ENCODE results near the gene SPDEF. TPM values are rescaled to one million over a fixed set of nuclear protein-coding genes. Genes with fewer than 3 reads are reported as not detected.
A peak's percentile ranks its signal among the peaks of the same experiment; 100 is the strongest.

SPDEF gene
- total and polyA plus RNA-seq, 7 experiments from 2014 or later, result 0.39 to 0.40 TPM; not detected in 5

DNA sequence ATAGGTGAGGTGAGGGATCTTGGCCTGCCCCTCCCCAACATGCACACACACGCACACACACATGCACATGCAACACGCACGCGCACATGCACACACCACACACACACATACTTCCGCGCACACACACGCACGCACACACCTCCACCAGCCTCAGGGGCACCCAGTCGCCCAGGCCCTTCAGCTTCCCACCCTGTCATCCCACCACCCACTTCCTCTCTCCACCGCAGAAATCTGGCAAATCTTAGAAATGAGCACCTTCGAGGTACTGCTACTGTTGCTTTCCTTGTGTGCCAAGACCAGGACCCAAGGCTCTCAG lies 1.2 kb downstream of the SPDEF start:
- Mint-ChIP-seq H3K4me3 (peak overlapping the region in 2 of 10 donors; percentile 6 to 58), H3K27ac (peak overlapping the region in 1 of 9 donors; percentile 30), H3K27me3 (no peaks in the 10 kb centered on the region), H3K36me3 (no peaks in the 10 kb centered on the region), H3K4me1 (peaks cover 0 to 16% (median 13%) of the 10 kb centered on the region in 7 donors), H3K9me3 (peaks cover 0 to 4% (median 0%) of the 10 kb centered on the region in 11 donors)
- ChIA-PET POLR2A (no interaction called here), CTCF (no interaction called here)
- ATAC-seq, result peak; percentile 40
- no peaks in the 10 kb centered on the region for H3K36me3 ChIP-seq (ENCODE audit: control insufficient read depth in 2 of 3, insufficient read depth in 3 of 3, low read length in 3 of 3)
- H3K4me1 ChIP-seq (ENCODE audit: control insufficient read depth in 2 of 2, insufficient read depth in 2 of 2, low read length in 2 of 2), result no peaks in the 10 kb centered on the region
- DNase-seq, result peak in 2 of 9 donors; percentile 13 to 34
- no peak overlapping the region for H3K4me3 ChIP-seq (ENCODE audit: low read length)
- intact Hi-C loops (cut with micrococcal nuclease), result no loop called here
- H3K27ac ChIP-seq (ENCODE audit: low read depth, low read length), result no peak overlapping the region
- H3K9me3 ChIP-seq (ENCODE audit: control insufficient read depth in 2 of 3, low read length in 3 of 3), result peaks cover 0 to 6% (median 0%) of the 10 kb centered on the region in 3 experiments
- no peaks in the 10 kb centered on the region for H3K27me3 ChIP-seq (ENCODE audit: control insufficient read depth in 2 of 2, insufficient read depth in 2 of 2, low read length in 2 of 2)

DNA sequence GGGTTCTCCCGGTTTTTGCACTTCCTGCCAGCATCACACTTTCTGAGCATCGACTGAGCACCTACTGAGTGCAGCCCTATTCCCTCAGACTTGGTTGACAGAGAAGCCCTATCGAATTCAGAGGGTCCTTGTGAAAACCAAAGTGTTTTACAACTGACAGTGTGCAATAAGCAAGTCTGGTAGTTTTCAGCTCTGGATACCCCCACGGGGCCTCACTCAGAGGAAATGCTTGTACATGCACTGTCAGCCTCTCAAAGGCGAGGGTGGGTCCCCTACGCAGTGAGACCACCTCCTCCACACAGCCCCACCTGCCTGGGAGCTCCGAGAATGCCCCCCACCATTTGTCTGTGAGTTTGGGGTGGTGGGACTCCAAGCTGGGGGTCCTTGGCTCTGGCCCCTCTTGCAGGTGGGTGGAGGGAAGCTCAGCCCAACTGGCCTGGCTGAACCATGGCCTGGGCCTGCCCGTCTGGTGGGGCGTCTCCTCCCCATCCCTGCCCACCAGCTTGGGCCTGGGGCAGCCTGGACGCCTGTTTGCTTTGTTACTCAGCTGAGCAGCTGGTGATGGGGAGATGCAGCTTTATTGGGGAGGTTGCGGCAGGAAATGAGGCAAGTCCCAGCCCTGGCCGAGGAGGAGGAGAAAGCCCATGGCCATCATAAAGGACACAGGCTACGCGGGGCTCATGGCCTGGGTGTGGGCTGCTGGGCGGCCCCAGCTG lies 1.7 kb downstream of the SPDEF start:
- H3K4me1 ChIP-seq (ENCODE audit: control insufficient read depth in 2 of 2, insufficient read depth in 2 of 2, low read length in 2 of 2), result no peaks in the 10 kb centered on the region
- peaks cover 0 to 6% (median 0%) of the 10 kb centered on the region in 3 experiments for H3K9me3 ChIP-seq (ENCODE audit: control insufficient read depth in 2 of 3, low read length in 3 of 3)
- peaks cover 0 to 16% (median 13%) of the 10 kb centered on the region in 7 donors for H3K4me1 Mint-ChIP-seq
- no peak overlapping the region for H3K27ac ChIP-seq (ENCODE audit: low read depth, low read length)
- CTCF ChIA-PET, result no interaction called here
- DNase-seq (no peak), ATAC-seq (no peak)
- no peaks in the 10 kb centered on the region for H3K36me3 Mint-ChIP-seq
- H3K9me3 Mint-ChIP-seq, result peaks cover 0 to 4% (median 0%) of the 10 kb centered on the region in 11 donors
- H3K27ac Mint-ChIP-seq, result no peak overlapping the region
- H3K36me3 ChIP-seq (ENCODE audit: control insufficient read depth in 2 of 3, insufficient read depth in 3 of 3, low read length in 3 of 3), result no peaks in the 10 kb centered on the region
- no peak overlapping the region for H3K4me3 ChIP-seq (ENCODE audit: low read length)
- H3K27me3 ChIP-seq (ENCODE audit: control insufficient read depth in 2 of 2, insufficient read depth in 2 of 2, low read length in 2 of 2), result no peaks in the 10 kb centered on the region
- intact Hi-C loops (cut with micrococcal nuclease), result no loop called here
- H3K27me3 Mint-ChIP-seq, result no peaks in the 10 kb centered on the region
- peak overlapping the region in 2 of 10 donors; percentile 6 to 58 for H3K4me3 Mint-ChIP-seq
- POLR2A ChIA-PET, result no interaction called here

DNA sequence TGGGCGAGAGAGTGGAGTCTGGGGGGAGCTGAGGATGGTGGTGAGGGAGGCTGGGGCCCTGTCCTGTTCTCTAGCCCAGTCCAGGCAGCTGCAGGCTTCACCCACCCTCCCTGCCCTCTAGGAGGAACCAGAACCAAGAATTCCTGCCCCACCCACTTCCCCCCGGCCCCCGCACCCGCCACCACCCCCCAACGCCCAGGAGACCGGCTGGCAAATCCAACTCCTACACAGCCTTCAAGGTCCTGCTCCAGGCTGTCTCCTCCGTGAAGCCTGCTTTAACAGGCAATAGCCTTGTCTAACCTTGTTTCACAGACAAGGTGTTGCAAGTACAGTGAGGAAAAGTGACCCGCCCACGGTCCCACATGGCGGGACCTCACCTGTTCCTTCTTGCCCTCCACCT lies 2.4 kb downstream of the SPDEF start:
- Histone ChIP-seq H3K9me3 (ENCODE audit: control insufficient read depth in 2 of 3, low read length in 3 of 3) (peaks cover 0 to 6% (median 0%) of the 10 kb centered on the region in 3 experiments), H3K27ac (ENCODE audit: low read depth, low read length) (no peak overlapping the region), H3K4me3 (ENCODE audit: low read length) (no peak overlapping the region), H3K4me1 (ENCODE audit: control insufficient read depth in 2 of 2, insufficient read depth in 2 of 2, low read length in 2 of 2) (no peaks in the 10 kb centered on the region), H3K36me3 (ENCODE audit: control insufficient read depth in 2 of 3, insufficient read depth in 3 of 3, low read length in 3 of 3) (no peaks in the 10 kb centered on the region), H3K27me3 (ENCODE audit: control insufficient read depth in 2 of 2, insufficient read depth in 2 of 2, low read length in 2 of 2) (no peaks in the 10 kb centered on the region)
- peaks cover 0 to 16% (median 13%) of the 10 kb centered on the region in 7 donors for H3K4me1 Mint-ChIP-seq
- H3K27ac Mint-ChIP-seq, result no peak overlapping the region
- CTCF ChIA-PET, result no interaction called here
- POLR2A ChIA-PET, result no interaction called here
- H3K9me3 Mint-ChIP-seq, result peaks cover 0 to 4% (median 0%) of the 10 kb centered on the region in 11 donors
- DNase-seq (no peak), ATAC-seq (no peak)
- intact Hi-C loops (cut with micrococcal nuclease), result no loop called here
- no peaks in the 10 kb centered on the region for H3K36me3 Mint-ChIP-seq
- no peaks in the 10 kb centered on the region for H3K27me3 Mint-ChIP-seq
- H3K4me3 Mint-ChIP-seq, result no peak overlapping the region

DNA sequence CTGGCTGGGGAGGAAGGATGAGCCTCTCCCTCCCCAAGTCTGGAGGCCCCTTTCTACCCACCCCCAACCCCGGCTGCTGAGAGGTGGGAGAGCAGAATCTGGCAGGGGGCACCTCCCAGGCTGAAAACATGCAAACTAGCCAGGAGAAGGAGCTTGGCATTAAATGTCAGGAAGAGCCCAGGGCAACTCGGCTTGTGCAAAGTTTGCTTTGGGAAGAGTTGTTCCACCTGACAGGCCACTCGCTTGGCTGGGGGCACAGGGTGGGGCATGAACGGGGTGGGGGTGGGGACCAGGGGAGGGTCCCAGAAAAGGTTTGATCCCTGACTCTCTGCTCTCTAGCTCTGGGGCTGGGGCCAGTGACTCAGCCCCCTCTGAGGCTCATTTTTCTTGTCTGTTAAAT lies 3.0 kb downstream of the SPDEF start:
- Mint-ChIP-seq H3K4me3 (no peak overlapping the region), H3K36me3 (no peaks in the 10 kb centered on the region)
- CTCF ChIA-PET, result interaction anchor here (0.5 kb wide), 1 partner anchor 1014 kb away, joined by 3 read pairs; no protein-coding TSS in a partner anchor

DNA sequence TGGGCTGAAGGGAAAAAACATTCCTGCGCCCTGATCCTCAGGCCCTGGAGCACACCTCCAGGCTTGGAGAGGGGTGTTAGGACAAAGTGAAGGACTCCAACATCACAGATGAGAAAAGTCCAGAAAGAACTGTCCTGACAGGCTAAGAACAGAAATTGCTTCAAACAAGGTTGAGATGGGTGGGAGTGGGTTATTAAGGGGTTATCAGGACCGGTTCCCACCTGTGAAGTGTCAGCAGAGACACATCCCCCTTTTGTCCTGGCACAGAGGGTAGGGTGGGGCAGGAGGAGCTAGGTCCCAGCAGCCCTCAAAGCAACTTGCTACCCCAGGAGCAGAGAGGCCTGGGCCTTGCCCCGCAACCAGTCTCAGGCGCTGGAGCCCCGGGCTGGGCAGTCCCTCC lies 3.5 kb downstream of the SPDEF start:
- POLR2A ChIA-PET, result no interaction called here
- ATAC-seq, result no peak
- no peak overlapping the region for H3K4me3 Mint-ChIP-seq

More for the DNA sequence above, 3.0 kb downstream of the SPDEF start:
- no peaks in the 10 kb centered on the region for H3K4me1 ChIP-seq (ENCODE audit: control insufficient read depth in 2 of 2, insufficient read depth in 2 of 2, low read length in 2 of 2)
- H3K27me3 ChIP-seq (ENCODE audit: control insufficient read depth in 2 of 2, insufficient read depth in 2 of 2, low read length in 2 of 2), result no peaks in the 10 kb centered on the region
- H3K27ac Mint-ChIP-seq, result no peak overlapping the region
- ATAC-seq (no peak), DNase-seq (no peak)
- no peak overlapping the region for H3K27ac ChIP-seq (ENCODE audit: low read depth, low read length)
- peaks cover 0 to 1% (median 0%) of the 10 kb centered on the region in 11 donors for H3K9me3 Mint-ChIP-seq
- H3K36me3 ChIP-seq (ENCODE audit: control insufficient read depth in 2 of 3, insufficient read depth in 3 of 3, low read length in 3 of 3), result no peaks in the 10 kb centered on the region
- intact Hi-C loops (cut with micrococcal nuclease), result no loop called here
- no peaks in the 10 kb centered on the region for H3K27me3 Mint-ChIP-seq
- H3K9me3 ChIP-seq (ENCODE audit: control insufficient read depth in 2 of 3, low read length in 3 of 3), result peaks cover 0 to under 1% (median 0%) of the 10 kb centered on the region in 3 experiments
- POLR2A ChIA-PET, result no interaction called here
- H3K4me1 Mint-ChIP-seq, result peaks cover 0 to 16% (median 13%) of the 10 kb centered on the region in 7 donors
- no peak overlapping the region for H3K4me3 ChIP-seq (ENCODE audit: low read length)

DNA sequence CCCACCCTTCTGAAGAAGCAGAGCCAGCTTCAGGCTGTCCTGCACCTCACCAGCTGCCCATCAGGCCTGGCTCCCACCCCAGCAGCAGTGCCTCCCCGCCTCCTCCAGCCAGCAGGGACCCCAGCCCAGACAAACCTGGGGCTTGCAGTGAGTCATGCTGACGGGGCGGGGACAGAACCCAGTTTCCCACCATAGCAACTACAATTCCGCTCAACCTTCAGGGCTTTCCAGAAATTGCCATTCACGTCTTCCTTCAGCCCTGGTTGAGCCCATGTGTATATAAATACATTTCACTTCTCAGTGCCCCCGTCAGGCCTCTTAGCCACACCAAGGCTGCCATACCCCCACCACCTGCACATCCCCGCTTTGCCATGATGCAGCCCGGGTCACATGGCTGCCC lies 4.4 kb downstream of the SPDEF start:
- no peaks in the 10 kb centered on the region for H3K27me3 Mint-ChIP-seq
- ATAC-seq (no peak), DNase-seq (no peak)
- H3K4me1 Mint-ChIP-seq, result peaks cover 0 to 16% (median 13%) of the 10 kb centered on the region in 7 donors
- Histone ChIP-seq H3K4me3 (ENCODE audit: low read length) (no peak overlapping the region), H3K9me3 (ENCODE audit: control insufficient read depth in 2 of 3, low read length in 3 of 3) (no peaks in the 10 kb centered on the region), H3K4me1 (ENCODE audit: control insufficient read depth in 2 of 2, insufficient read depth in 2 of 2, low read length in 2 of 2) (no peaks in the 10 kb centered on the region), H3K27ac (ENCODE audit: low read depth, low read length) (no peak overlapping the region), H3K36me3 (ENCODE audit: control insufficient read depth in 2 of 3, insufficient read depth in 3 of 3, low read length in 3 of 3) (no peaks in the 10 kb centered on the region), H3K27me3 (ENCODE audit: control insufficient read depth in 2 of 2, insufficient read depth in 2 of 2, low read length in 2 of 2) (no peaks in the 10 kb centered on the region)
- intact Hi-C loops (cut with micrococcal nuclease), result no loop called here
- H3K36me3 Mint-ChIP-seq, result no peaks in the 10 kb centered on the region
- ChIA-PET CTCF (no interaction called here), POLR2A (no interaction called here)
- H3K4me3 Mint-ChIP-seq, result peak overlapping the region in 1 of 10 donors; percentile 17
- H3K27ac Mint-ChIP-seq, result no peak overlapping the region
- peaks cover 0 to 1% (median 0%) of the 10 kb centered on the region in 11 donors for H3K9me3 Mint-ChIP-seq

More for the DNA sequence above, 3.5 kb downstream of the SPDEF start:
- no peaks in the 10 kb centered on the region for H3K36me3 Mint-ChIP-seq
- Histone ChIP-seq H3K27me3 (ENCODE audit: control insufficient read depth in 2 of 2, insufficient read depth in 2 of 2, low read length in 2 of 2) (no peaks in the 10 kb centered on the region), H3K36me3 (ENCODE audit: control insufficient read depth in 2 of 3, insufficient read depth in 3 of 3, low read length in 3 of 3) (no peaks in the 10 kb centered on the region), H3K4me1 (ENCODE audit: control insufficient read depth in 2 of 2, insufficient read depth in 2 of 2, low read length in 2 of 2) (no peaks in the 10 kb centered on the region), H3K4me3 (ENCODE audit: low read length) (no peak overlapping the region), H3K27ac (ENCODE audit: low read depth, low read length) (no peak overlapping the region), H3K9me3 (ENCODE audit: control insufficient read depth in 2 of 3, low read length in 3 of 3) (no peaks in the 10 kb centered on the region)
- no peak overlapping the region for H3K27ac Mint-ChIP-seq
- H3K27me3 Mint-ChIP-seq, result no peaks in the 10 kb centered on the region
- CTCF ChIA-PET, result interaction anchor here (0.5 kb wide), 1 partner anchor 1015 kb away, joined by 3 read pairs; no protein-coding TSS in a partner anchor
- peaks cover 0 to 16% (median 13%) of the 10 kb centered on the region in 7 donors for H3K4me1 Mint-ChIP-seq
- H3K9me3 Mint-ChIP-seq, result peaks cover 0 to 1% (median 0%) of the 10 kb centered on the region in 11 donors
- no peak for DNase-seq
- intact Hi-C loops (cut with micrococcal nuclease), result no loop called here

DNA sequence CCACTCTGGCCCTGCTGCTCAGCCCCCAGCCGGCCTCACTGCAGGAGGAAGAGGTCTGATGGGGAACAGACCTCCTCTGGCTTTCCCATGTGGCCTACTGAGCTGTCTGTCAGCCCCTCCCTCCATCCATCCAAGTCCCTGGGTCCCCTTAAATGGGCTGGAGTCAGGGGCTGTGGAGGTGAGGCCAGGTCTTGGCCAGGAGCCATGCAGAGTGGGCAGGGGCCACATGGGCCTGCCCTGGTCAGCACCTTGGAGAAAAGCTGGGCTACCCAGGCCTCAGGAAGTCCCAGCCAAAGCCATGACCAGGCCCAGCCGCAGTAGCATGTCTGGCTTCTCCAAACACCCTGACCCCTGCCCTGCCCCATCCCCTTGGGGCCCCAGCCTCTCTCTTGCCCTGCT lies 6.3 kb downstream of the SPDEF start:
- POLR2A ChIA-PET, result no interaction called here
- Histone ChIP-seq H3K27me3 (ENCODE audit: control insufficient read depth in 2 of 2, insufficient read depth in 2 of 2, low read length in 2 of 2) (no peaks in the 10 kb centered on the region), H3K27ac (ENCODE audit: low read depth, low read length) (no peak overlapping the region), H3K9me3 (ENCODE audit: control insufficient read depth in 2 of 3, low read length in 3 of 3) (no peaks in the 10 kb centered on the region), H3K4me1 (ENCODE audit: control insufficient read depth in 2 of 2, insufficient read depth in 2 of 2, low read length in 2 of 2) (no peaks in the 10 kb centered on the region), H3K4me3 (ENCODE audit: low read length) (no peak overlapping the region), H3K36me3 (ENCODE audit: control insufficient read depth in 2 of 3, insufficient read depth in 3 of 3, low read length in 3 of 3) (no peaks in the 10 kb centered on the region)
- CTCF ChIA-PET, result no interaction called here
- no peak for ATAC-seq
- Mint-ChIP-seq H3K9me3 (peaks cover 0 to 1% (median 0%) of the 10 kb centered on the region in 11 donors), H3K27me3 (peaks cover 0 to 1% (median 0%) of the 10 kb centered on the region in 5 donors), H3K36me3 (no peaks in the 10 kb centered on the region), H3K27ac (no peak overlapping the region), H3K4me1 (peaks cover 0 to 12% (median 8%) of the 10 kb centered on the region in 7 donors), H3K4me3 (no peak overlapping the region)
- intact Hi-C loops (cut with micrococcal nuclease), result no loop called here
- no peak for DNase-seq

Data from naive thymus-derived CD4-positive, alpha-beta T cell (primary cell).